GM12872 (cell line): ENCODE measurements around the gene PNLIPRP2.

ENCODE experiments used
- CTCF ChIP-seq: IDR thresholded peaks from 3 replicates; pipeline ENCODE4 v1.5.1; 2011; ENCODE audit warnings: low read depth, mild to moderate bottlenecking, low read length, moderate library complexity; ENCODE audit not compliant: insufficient read depth

The PNLIPRP2 gene

DNA sequence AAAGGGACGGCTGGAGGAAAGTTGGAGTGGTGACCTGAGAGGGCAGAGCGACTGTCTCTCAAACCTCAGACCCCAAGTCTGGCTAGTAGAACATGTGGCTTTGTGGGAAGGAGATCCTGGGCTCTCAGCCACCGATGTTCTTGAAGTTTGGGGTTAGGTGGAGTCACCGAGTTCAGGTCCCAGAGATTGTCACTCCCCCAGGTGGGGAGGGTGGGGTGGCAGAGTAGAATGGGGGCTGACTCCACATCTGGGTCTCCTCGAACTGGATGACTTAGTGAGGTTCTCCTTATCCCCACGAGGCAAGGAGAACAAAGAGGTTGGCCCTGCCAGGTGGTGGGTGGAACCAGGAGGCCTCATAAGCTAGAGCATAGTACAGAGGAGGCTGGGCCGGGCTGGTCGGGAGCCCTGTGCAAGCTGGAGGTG lies 14.7 kb upstream of the PNLIPRP2 start:
- TF ChIP-seq CTCF, result no peak

DNA sequence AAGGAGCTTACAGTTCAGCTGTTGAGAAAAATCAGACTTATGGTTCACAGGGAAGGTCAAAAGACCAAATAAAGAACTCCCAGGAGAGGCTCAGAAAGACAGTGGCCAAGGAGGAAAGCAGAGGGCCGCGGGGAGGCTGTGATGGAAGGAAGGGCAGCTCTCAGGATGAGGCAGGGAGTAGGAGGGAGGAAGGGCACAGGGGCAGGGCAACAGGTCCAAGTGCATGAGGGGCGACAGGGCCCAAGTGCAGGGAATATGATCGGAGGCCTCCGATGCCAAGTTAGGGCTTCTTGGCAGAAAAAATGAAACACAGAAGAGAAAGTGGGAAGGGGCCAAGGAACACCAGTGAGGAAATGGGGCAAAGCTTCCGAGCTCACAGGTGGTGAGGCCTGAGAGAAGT lies 13.4 kb upstream of the PNLIPRP2 start:
- TF ChIP-seq CTCF, result no peak

- TF ChIP-seq CTCF, result no peak
Observed at GRCh38 chr10:116608686-116609594, 11.8 kb upstream of the PNLIPRP2 start.

DNA sequence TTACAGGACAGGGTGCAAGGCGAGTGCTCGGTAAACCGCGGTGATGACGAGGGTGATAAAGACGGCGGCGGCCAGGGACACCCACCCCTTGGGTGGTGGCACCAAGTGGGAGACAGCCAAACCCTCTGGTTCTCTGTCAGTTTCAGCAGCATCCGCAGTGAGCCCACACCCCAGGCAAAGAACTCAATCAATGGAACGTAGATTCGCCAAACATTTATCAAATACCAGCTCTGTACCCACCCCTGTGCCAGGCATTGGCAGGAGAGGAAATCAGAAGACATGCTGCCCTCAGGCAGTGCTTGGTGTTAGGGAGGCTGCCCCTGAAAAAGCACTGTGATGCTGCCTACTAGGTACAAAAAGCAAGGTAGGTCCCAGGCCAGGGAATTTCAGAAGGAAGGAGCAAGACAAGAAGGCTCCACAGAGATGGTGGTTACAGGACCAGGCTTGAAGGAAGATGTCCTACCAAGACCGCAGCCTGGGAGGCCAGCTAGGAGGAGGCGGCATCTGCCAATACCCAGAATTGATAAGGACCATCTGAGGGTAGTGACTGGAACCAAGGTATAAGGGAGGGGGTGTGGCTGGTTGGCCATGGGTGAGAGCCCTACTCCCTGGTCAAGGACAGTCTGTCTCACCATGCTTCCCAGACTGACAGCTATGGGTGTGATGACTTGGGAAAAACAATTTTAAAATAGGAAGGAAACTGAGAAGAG lies 10.2 kb upstream of the PNLIPRP2 start:
- no peak for TF ChIP-seq CTCF

GRCh38 chr10:116611153-116611545 lies 9.6 kb upstream of the PNLIPRP2 start:
- TF ChIP-seq CTCF, result no peak

- TF ChIP-seq CTCF, result no peak
Observed at GRCh38 chr10:116612107-116612769, 8.5 kb upstream of the PNLIPRP2 start.

DNA sequence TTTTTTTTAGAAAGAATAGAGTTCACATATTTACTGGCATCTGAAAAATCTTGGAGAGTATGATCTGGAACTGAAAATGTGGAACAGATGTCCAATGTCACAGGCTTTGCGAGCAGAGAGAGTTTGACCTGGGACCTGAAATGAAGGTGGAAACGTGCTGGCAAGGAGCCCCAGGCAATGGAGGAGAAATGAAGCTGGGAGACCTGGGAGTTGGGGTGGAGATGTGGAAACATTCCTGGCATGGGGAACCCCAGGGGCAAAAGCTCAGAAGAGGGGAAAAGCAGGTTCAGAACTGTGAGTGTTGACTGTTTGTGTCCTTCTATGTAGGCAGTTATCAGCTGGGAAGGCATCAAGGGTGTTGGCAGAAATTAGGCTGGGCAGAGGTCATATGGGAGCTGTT lies 7.3 kb upstream of the PNLIPRP2 start:
- TF ChIP-seq CTCF, result no peak
